Activated CD4-positive, alpha-beta T cell treated with anti-CD3 and anti-CD28 coated beads for 48 hours (primary cell): ENCODE results near the gene SEMA7A.
A peak's percentile ranks its signal among the peaks of the same experiment; 100 is the strongest.

Source experiments
- DNase-seq: peaks from one replicate; pipeline ENCODE4 v3.0.0-alpha.2; 2020

Gene SEMA7A

DNA sequence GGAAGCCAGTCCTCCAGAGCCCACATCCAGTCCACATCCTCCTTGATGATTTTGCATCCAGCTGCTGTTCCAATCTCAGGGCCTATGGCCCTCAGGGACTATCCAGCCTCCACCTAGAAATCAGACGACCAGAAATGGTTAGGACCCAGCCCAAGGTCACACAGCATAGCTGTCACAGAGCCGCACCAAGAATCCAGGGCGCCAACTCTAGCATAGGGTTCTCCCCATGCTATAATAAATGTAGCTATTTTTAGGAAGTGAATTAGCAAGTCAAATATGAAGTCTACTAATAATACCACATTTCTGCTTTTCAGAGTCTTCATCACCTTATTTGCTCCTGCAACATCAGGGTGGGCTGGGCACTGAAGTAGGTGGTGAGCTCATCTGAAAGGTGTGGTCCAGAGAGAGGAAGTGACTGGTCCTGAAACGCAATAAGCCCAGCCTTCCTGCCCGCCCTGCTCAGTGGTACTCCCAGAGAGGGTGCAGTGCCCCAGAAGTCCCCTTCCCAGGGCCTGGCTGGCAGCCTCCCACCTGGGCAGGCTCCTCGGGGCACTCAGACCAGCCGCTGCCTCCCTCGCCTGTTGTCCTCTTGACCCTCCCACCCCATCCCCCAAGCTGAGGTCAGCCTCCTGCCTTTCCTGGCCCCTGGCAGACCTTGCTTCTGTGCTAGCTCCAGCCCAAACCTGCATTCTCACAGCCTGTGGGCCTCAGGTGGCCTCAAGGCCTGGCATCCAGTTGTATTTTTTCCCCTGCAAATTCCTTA is 48.7 kb downstream of the SEMA7A start:
- peak; percentile 78 for DNase-seq

DNA sequence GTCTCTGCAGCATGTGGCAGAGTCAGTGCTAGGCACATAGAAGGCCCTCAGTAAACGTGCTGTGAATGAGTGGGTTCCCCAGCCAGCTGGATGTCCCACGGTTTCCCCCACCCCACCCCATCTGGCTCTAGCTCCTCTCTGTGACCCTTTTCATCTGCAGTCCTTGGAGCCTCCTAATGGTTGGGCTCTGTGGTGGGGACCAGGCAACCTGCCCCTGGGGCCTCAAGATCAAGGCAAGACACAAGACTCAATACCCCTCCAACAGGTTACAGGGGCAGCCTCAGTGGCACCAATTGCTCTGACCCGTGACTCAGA is 49.2 kb downstream of the SEMA7A start:
- DNase-seq = no peak

DNA sequence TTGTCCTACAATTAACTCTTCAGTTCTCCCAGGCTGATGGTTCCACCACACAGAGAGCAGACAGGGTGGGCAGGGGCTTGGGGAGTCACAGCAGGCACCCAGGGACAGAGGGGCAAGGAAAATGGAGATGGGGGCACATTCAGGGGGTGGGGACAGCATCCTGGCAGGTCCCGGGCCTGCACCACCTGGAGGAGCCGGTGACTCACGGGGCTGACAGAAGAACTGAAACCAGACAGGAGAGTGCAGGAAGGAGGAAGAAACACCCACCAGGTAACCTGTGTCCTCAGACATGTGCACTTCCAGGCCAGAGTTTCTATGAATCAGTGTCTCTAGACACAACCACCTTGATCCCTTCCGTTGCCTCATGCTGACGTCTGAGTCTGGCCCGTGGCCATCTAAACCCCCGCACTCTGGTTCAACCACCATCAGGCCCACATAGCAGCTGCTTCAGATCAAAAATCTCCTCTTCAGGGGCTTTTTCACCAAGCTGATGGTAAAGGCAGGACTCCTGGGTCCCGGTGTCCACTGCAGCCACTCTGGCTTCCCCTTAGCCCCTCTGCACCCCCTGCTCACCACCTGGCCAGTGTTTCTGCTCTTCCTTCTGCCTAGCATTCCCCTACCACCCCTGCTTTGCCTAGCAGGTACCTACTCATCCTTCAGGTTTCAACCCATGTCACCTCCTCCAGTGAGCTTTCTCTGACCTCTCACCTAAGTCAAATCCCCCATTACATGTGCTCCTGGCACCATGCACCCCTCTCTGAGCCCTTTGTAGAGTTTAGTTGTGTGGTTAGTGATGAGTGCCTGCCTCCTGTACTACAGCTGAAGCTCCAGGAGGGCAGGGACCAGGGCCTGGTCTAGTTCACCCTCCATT is 49.8 kb downstream of the SEMA7A start:
- DNase-seq = peak; percentile 88

- DNase-seq = no peak
Observed at GRCh38 chr15:74383286-74383685, 50.5 kb downstream of the SEMA7A start.

GRCh38 chr15:74382004-74382816 is 51.5 kb downstream of the SEMA7A start:
- peak; percentile 85 for DNase-seq

DNA sequence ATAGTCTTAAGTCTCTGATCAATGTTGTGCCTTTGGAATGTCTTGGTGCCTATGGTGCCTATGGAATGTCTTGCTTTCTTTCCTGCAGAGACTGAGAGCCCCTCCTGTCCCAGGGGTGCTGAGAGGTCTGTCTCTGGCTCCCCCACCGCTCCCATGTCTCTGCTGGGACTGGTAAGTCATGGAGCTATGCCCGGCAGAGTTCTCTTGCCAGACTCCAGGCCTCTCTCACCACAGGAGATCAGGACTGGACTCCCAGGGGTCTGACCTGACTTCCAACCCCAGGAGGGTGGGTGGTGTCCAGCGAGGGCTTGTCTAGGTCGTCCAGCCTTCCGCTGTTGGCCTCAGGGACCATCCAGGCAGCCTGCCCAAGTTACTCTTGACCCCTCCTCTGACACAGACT is 52.3 kb downstream of the SEMA7A start:
- no peak for DNase-seq

- DNase-seq = no peak
Observed at GRCh38 chr15:74381190-74381453, 52.6 kb downstream of the SEMA7A start.

- DNase-seq = no peak
Observed at GRCh38 chr15:74380361-74381189, 53.2 kb downstream of the SEMA7A start.

- peak; percentile 86 for DNase-seq
Observed at GRCh38 chr15:74378848-74379247, 54.9 kb downstream of the SEMA7A start.

- no peak for DNase-seq
Observed at GRCh38 chr15:74377831-74378766, 55.7 kb downstream of the SEMA7A start.

DNA sequence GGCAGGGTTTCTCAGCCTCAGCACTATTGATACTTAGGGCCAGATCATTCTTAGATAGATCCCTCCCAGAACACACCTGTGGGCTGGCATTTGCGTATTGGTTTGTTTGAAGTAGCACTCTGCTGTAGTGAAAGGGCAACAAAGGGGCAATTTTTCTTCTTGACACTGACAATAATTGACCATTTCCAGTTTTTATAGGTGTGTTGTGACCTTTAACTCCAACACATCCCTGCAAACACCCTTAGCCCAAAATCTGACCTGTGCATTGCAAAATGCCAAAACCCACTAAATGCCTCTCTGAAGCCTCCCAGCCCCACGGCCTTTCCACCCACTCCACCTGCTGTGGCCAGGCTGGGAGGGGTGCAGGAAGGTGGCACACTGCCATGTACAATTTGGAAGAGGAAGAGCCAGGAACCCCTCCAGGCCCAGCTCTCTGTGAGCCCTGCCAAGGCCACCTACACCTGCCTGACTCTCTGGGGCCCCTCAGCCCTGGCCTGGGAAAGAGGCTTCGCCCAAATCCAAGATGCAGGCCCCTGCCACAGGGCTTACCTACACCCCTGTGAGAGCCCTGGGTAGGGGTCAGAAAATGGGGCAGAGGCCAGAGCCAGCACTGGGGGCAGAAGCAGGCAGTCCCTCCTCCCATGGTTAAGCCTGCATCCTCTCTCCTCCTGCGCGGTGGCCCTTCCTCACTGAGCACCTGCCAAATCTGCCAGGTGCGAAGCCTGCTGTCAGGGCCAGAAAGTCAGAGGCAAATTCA is 56.8 kb downstream of the SEMA7A start:
- DNase-seq = no peak

- no peak for DNase-seq
Observed at GRCh38 chr15:74376226-74376625, 57.5 kb downstream of the SEMA7A start.

- DNase-seq = peak; percentile 93
Observed at GRCh38 chr15:74375303-74375693, 58.5 kb downstream of the SEMA7A start.

DNA sequence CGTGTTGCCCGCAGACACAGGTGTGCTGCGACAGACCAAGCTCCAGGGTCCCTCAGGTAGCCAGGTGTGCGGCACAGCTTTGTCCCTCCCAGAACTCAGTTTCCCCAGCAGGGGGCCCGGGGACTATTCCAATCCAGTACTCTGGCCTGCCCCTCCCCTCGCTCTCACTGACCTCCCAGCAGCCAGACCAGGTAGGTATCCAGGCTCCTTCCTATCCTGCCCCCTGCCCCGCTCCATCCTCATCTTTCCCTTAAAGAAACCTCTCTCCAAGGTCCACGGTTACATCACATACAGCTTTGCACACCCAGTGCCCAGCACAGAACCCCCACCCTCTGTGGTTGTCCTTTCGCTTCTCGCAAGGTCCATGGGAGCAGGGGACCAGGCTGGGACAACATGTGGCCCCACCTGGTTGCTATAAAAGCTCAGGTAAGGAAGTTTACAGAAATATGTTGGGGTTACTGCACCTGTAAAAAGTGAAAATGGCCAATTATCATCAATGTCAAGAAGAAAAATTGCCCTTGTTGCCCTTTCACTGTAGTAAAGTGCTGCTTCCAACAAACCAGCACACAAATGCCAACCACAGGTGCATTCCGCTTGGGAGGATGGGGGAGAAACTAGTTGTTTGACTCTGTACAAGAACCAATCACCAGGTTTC is 59.0 kb downstream of the SEMA7A start:
- DNase-seq = no peak

DNA sequence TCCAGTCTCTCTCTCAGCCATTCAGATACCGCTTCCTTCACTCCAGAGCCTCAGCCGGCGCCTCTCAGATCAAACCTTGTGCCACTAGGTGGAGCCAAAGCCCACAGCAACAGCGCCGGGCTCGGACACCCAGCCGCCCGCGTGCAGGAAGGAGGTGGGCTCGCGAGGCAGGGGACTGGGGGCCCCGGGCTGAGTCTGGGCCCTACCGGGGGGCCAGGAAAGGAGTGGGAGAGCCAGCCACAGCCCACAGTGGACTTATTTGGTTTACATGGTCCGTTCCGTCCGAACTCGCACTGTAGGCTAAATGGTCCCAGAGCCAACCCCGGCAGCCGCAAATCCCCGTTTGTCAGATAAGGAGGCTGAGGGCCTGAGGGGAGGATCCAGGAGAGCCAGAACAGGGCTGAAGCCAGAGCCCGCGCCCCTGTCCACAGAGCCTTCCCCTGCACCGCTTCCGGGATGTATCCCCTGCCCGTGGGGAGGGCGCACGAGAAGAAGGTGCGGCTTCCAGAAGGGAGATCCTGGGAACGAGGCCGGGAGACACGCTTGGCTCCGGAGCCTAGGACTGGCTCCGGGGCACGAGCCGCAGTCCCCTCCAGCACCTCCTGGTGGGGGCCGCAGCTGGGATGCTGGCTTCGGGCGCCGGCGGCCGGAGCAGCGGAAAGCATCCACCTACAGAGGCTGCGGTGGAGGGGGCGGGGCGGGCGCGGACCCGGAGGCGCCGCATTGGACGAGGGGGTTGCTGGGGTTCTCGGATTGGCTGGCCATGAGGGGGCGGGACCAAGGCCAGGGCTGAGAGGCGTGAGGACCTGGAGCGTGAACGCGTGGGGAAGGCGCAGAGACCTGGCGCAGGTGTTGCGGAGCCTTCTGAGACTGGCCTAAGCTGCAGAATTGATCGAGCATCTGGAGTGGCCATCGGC is 59.8 kb downstream of the SEMA7A start:
- DNase-seq = peak; percentile 97

- DNase-seq = no peak
Observed at GRCh38 chr15:74373056-74373650, 60.6 kb downstream of the SEMA7A start.

DNA sequence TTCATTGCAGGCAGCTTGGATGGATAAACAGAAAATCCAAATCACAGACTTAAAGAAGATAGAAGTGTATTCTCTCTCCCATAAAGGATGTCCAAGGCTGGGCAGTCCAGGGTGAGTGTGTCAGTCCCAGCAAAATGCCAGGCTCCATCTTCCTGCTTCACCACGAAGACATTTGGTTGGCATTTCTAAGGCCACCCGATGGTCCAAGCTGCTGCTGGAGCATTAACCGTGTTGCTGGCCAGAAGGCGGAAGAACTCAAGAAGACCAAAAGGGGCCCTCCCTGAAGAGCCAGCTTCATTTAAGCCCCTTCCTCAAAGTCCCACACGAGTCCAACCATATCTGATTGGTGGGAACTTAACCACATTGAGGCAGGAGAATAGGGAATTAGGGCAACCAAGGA is 63.3 kb downstream of the SEMA7A start:
- no peak for DNase-seq

DNA sequence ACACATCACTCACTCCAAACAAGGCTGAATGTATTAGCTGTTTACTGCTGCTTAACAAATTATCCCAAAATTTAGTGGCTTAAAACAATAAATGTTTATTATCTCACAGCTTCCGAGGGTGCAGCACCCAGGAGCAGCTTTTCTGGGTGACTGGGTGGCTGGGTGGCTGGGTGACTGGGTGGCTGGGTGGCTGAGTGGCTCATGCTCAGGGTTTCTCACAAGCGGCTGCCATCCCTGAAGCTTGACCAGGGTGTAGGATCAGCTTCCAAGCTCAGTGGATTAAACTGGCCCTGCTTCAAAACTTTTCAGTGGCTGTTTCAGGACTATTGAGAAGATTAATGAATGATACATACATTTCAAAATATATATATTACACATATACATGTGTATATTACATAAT is 64.0 kb downstream of the SEMA7A start:
- DNase-seq = no peak
